Measurements from ENCODE around the gene NLN. TPM values are rescaled to one million over a fixed set of nuclear protein-coding genes. Genes with fewer than 3 reads are reported as not detected.
"Not testable (repeated sequence)": the region's sequence is repeated elsewhere in the genome, so short reads cannot be mapped to it uniquely, and the experiment has no call there.

The NLN gene
- total RNA-seq, 3 donors from 2014 or later: 12.8 to 15.7 (median 14.9) TPM

- intact Hi-C loops (cut with DNase I; ENCODE audit: low total_unique reads): no loop called here
- Histone ChIP-seq H3K27me3 (no peaks in the 10 kb centered on the region), H3K36me3 (no peaks in the 10 kb centered on the region), H3K9me3 (no peaks in the 10 kb centered on the region), H3K27ac (no peak overlapping the region), H3K4me3 (no peak overlapping the region), H3K4me1 (no peaks in the 10 kb centered on the region)
- no peak for DNase-seq (ENCODE audit: low spot score in 2 of 2)
- TF ChIP-seq POLR2AphosphoS5 (IDR thresholded peaks at IDR 0.05) (no peak), POLR2A (IDR thresholded peaks at IDR 0.05) (no peak)
- TF ChIP-seq, protein P1, sequence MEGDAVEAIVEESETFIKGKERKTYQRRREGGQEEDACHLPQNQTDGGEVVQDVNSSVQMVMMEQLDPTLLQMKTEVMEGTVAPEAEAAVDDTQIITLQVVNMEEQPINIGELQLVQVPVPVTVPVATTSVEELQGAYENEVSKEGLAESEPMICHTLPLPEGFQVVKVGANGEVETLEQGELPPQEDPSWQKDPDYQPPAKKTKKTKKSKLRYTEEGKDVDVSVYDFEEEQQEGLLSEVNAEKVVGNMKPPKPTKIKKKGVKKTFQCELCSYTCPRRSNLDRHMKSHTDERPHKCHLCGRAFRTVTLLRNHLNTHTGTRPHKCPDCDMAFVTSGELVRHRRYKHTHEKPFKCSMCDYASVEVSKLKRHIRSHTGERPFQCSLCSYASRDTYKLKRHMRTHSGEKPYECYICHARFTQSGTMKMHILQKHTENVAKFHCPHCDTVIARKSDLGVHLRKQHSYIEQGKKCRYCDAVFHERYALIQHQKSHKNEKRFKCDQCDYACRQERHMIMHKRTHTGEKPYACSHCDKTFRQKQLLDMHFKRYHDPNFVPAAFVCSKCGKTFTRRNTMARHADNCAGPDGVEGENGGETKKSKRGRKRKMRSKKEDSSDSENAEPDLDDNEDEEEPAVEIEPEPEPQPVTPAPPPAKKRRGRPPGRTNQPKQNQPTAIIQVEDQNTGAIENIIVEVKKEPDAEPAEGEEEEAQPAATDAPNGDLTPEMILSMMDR (IDR thresholded peaks at IDR 0.05): no peak
Observed at GRCh38 chr5:65775476-65775875, 53.5 kb downstream of the NLN start.

- DNase-seq (ENCODE audit: low spot score in 2 of 2): no peak
- Histone ChIP-seq H3K27me3 (no peaks in the 10 kb centered on the region), H3K36me3 (no peaks in the 10 kb centered on the region), H3K4me3 (no peak overlapping the region), H3K4me1 (no peaks in the 10 kb centered on the region), H3K9me3 (no peaks in the 10 kb centered on the region), H3K27ac (no peak overlapping the region)
- TF ChIP-seq POLR2AphosphoS5 (IDR thresholded peaks at IDR 0.05): no peak
- TF ChIP-seq POLR2A (IDR thresholded peaks at IDR 0.05): no peak
- TF ChIP-seq, protein P1 (IDR thresholded peaks at IDR 0.05): no peak
- intact Hi-C loops (cut with DNase I; ENCODE audit: low total_unique reads): no loop called here
Observed at GRCh38 chr5:65776441-65777141, 54.6 kb downstream of the NLN start.

DNA sequence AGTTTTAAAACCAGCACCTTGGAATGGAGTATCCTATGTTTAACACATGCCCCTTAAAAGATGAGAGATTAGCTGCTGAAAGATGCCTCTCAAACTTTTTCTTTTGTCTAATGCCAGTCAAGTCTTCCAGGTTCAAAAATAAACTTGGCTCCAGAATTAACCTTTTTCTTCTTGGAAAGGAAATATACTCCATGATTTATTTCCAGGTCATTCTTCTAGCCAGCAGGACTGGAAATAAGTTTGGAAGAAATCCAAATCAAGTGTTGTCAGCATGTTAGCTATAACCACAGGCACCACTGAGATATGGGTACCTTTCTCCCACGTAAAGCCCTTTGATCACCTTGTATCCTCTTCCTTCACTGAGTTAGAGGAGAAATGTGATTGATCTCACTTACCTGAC lies 56.1 kb downstream of the NLN start:
- intact Hi-C loops (cut with DNase I; ENCODE audit: low total_unique reads): no loop called here
- no peaks in the 10 kb centered on the region for H3K27me3 ChIP-seq
- H3K9me3 ChIP-seq: no peaks in the 10 kb centered on the region
- no peak for DNase-seq (ENCODE audit: low spot score in 2 of 2)
- H3K4me3 ChIP-seq: no peak overlapping the region
- H3K36me3 ChIP-seq: no peaks in the 10 kb centered on the region
- no peak for TF ChIP-seq POLR2A (IDR thresholded peaks at IDR 0.05)
- TF ChIP-seq POLR2AphosphoS5 (IDR thresholded peaks at IDR 0.05): no peak
- TF ChIP-seq, protein P1 (IDR thresholded peaks at IDR 0.05): no peak
- no peaks in the 10 kb centered on the region for H3K4me1 ChIP-seq
- H3K27ac ChIP-seq: no peak overlapping the region

- Histone ChIP-seq H3K4me3 (no peak overlapping the region), H3K27me3 (no peaks in the 10 kb centered on the region), H3K36me3 (no peaks in the 10 kb centered on the region), H3K9me3 (no peaks in the 10 kb centered on the region), H3K27ac (no peak overlapping the region), H3K4me1 (no peaks in the 10 kb centered on the region)
- no peak for TF ChIP-seq POLR2A (IDR thresholded peaks at IDR 0.05)
- no peak for TF ChIP-seq POLR2AphosphoS5 (IDR thresholded peaks at IDR 0.05)
- TF ChIP-seq, protein P1 (IDR thresholded peaks at IDR 0.05): no peak
- intact Hi-C loops (cut with DNase I; ENCODE audit: low total_unique reads): no loop called here
- DNase-seq (ENCODE audit: low spot score in 2 of 2): no peak
Observed at GRCh38 chr5:65779643-65780042, 57.6 kb downstream of the NLN start.

DNA sequence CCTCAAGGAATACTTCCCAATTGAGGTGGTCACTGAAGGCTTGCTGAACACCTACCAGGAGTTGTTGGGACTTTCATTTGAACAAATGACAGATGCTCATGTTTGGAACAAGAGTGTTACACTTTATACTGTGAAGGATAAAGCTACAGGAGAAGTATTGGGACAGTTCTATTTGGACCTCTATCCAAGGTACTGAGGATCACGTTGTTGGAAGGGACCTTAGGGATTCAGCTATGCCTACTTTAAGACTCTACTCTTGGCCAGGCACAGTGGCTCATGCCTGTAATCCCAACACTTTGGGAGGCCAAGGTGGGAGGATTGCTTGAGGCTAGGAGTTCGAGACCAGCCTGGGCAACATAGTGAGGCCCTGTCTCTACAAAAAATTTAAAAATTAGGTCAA lies 66.3 kb downstream of the NLN start:
- intact Hi-C loops (cut with DNase I; ENCODE audit: low total_unique reads); H3K9me3 ChIP-seq; H3K27me3 ChIP-seq; DNase-seq (ENCODE audit: low spot score in 2 of 2); H3K27ac ChIP-seq; H3K36me3 ChIP-seq; H3K4me3 ChIP-seq; H3K4me1 ChIP-seq: not testable (repeated sequence)

Measured in breast epithelium (tissue), 4 donors.